SU-DHL-6 (cell line): ENCODE data around the gene ZNF341.

Experiments
- H2AFZ ChIP-seq: fragments of 200-600 bp; sonication (generic); 2 replicates; pipeline ENCODE4 v1.6.1; 2014; ENCODE audit warnings: low read depth, mild to moderate bottlenecking, moderate library complexity, mixed read lengths, antibody characterized with exemption, low read length; ENCODE audit not compliant: severe bottlenecking
- H3F3A ChIP-seq: fragments of 200-600 bp; shearing (Covaris generic); 2 replicates; pipeline ENCODE4 v1.6.0; 2016; ENCODE audit warnings: antibody characterized with exemption, mild to moderate bottlenecking; ENCODE audit not compliant: insufficient read depth
- H3K27ac ChIP-seq: fragments of 200-600 bp; sonication (generic); 2 replicates; pipeline ENCODE4 v1.5.1; 2016; ENCODE audit warnings: low read depth, mild to moderate bottlenecking, low read length, moderate library complexity, mixed read lengths
- H3K27me3 ChIP-seq: fragments of 200-600 bp; sonication (generic), shearing (Covaris generic); 2 replicates; pipeline ENCODE4 v1.6.0; 2014; ENCODE audit warnings: mild to moderate bottlenecking, low read length
- H3K36me3 ChIP-seq: fragments of 200-600 bp; sonication (generic); 2 replicates; pipeline ENCODE4 v1.6.1; 2014; ENCODE audit warnings: mild to moderate bottlenecking, low read length, mixed read lengths
- H3K4me2 ChIP-seq: fragments of 300-600, 200-600 bp; shearing (Covaris generic), sonication (generic); 2 replicates; pipeline ENCODE4 v1.6.0; 2014; ENCODE audit warnings: low read length, low read depth, mild to moderate bottlenecking; ENCODE audit not compliant: poor library complexity, severe bottlenecking
- H3K4me3 ChIP-seq: fragments of 200-600 bp; sonication (generic); 2 replicates; pipeline ENCODE4 v1.5.1; 2014; ENCODE audit warnings: antibody characterized with exemption, low read length, mild to moderate bottlenecking, mixed read lengths; ENCODE audit not compliant: insufficient read depth, poor library complexity, severe bottlenecking
- H3K79me2 ChIP-seq: fragments of 200-600 bp; sonication (generic); 2 replicates; pipeline ENCODE4 v1.6.1; 2014; ENCODE audit warnings: mild to moderate bottlenecking, low read length, moderate library complexity; ENCODE audit not compliant: insufficient read depth
- H3K9ac ChIP-seq: fragments of 200-600 bp; sonication (generic); 2 replicates; pipeline ENCODE4 v1.7.0; 2014; ENCODE audit warnings: mild to moderate bottlenecking, low read length
- H3K9me2 ChIP-seq: fragments of 200-600 bp; sonication (generic); replicated peaks from 2 replicates; pipeline ENCODE4 v1.6.1; 2014; ENCODE audit warnings: low read length; ENCODE audit not compliant: insufficient read depth
- H3K9me3 ChIP-seq: fragments of 200-600 bp; sonication (generic); 2 replicates; pipeline ENCODE4 v1.6.1; 2014; ENCODE audit warnings: low read length, mixed read lengths; ENCODE audit not compliant: insufficient read depth
- H4K20me1 ChIP-seq: fragments of 200-600 bp; sonication (generic); 2 replicates; pipeline ENCODE4 v1.6.1; 2014; ENCODE audit warnings: low read depth, mild to moderate bottlenecking, antibody characterized with exemption, low read length, moderate library complexity, mixed read lengths
- CTCF ChIP-seq: fragments of 200-600 bp; sonication (generic); IDR thresholded peaks from one replicate; pipeline ENCODE4 v1.5.1; 2017; ENCODE audit warnings: antibody characterized with exemption, mild to moderate bottlenecking, low read length, moderate library complexity; ENCODE audit not compliant: insufficient read depth, poor library complexity, severe bottlenecking
- EZH2phosphoT487 ChIP-seq: fragments of 200-600 bp; sonication (generic), shearing (Covaris generic); conservative IDR thresholded peaks from 2 replicates; pipeline ENCODE4 v1.6.1; 2018; ENCODE audit warnings: mild to moderate bottlenecking, antibody characterized with exemption, low read length, moderate library complexity, mixed read lengths

The ZNF341 gene

GRCh38 chr20:33701629-33702450, 30.0 kb upstream of the ZNF341 start:
- no peak overlapping the region for H3K4me2 ChIP-seq
- H3K79me2 ChIP-seq, result no peaks in the 10 kb centered on the region

GRCh38 chr20:33702861-33703260, 28.9 kb upstream of the ZNF341 start:
- Histone ChIP-seq H4K20me1 (no peaks in the 10 kb centered on the region), H3K27me3 (no peaks in the 10 kb centered on the region), H3K9me3 (no peaks in the 10 kb centered on the region), H3K4me3 (no peak overlapping the region), H3K9me2 (no peaks in the 10 kb centered on the region), H2AFZ (no peak overlapping the region), H3K9ac (no peak overlapping the region), H3K4me2 (no peak overlapping the region), H3K79me2 (no peaks in the 10 kb centered on the region), H3K27ac (no peak overlapping the region), H3F3A (no peaks in the 10 kb centered on the region), H3K36me3 (no peaks in the 10 kb centered on the region)
- TF ChIP-seq CTCF (no peak), EZH2phosphoT487 (no peak)

More at GRCh38 chr20:33701629-33702450, 30.0 kb upstream of the ZNF341 start:
- Histone ChIP-seq H2AFZ (no peak overlapping the region), H3K9ac (no peak overlapping the region), H3K9me3 (no peaks in the 10 kb centered on the region), H3K9me2 (no peaks in the 10 kb centered on the region), H3K27ac (no peak overlapping the region), H3K36me3 (no peaks in the 10 kb centered on the region), H3F3A (no peaks in the 10 kb centered on the region), H4K20me1 (no peaks in the 10 kb centered on the region), H3K4me3 (no peak overlapping the region), H3K27me3 (no peaks in the 10 kb centered on the region)
- TF ChIP-seq EZH2phosphoT487 (no peak), CTCF (no peak)

GRCh38 chr20:33703498-33704137, 28.2 kb upstream of the ZNF341 start:
- no peaks in the 10 kb centered on the region for H3K36me3 ChIP-seq
- H3K79me2 ChIP-seq, result no peaks in the 10 kb centered on the region
- no peak overlapping the region for H3K9ac ChIP-seq
- TF ChIP-seq CTCF, result no peak
- TF ChIP-seq EZH2phosphoT487, result no peak
- H3K9me2 ChIP-seq, result no peaks in the 10 kb centered on the region
- no peaks in the 10 kb centered on the region for H4K20me1 ChIP-seq
- no peak overlapping the region for H3K4me3 ChIP-seq
- no peaks in the 10 kb centered on the region for H3F3A ChIP-seq
- H3K27me3 ChIP-seq, result no peaks in the 10 kb centered on the region
- H3K9me3 ChIP-seq, result no peaks in the 10 kb centered on the region
- H3K4me2 ChIP-seq, result no peak overlapping the region
- H3K27ac ChIP-seq, result no peak overlapping the region
- no peak overlapping the region for H2AFZ ChIP-seq
